Measurements from ENCODE around the gene PLXNB3.
"Not testable (repeated sequence)": the region's sequence is repeated elsewhere in the genome, so short reads cannot be mapped to it uniquely, and the experiment has no call there.

DNA sequence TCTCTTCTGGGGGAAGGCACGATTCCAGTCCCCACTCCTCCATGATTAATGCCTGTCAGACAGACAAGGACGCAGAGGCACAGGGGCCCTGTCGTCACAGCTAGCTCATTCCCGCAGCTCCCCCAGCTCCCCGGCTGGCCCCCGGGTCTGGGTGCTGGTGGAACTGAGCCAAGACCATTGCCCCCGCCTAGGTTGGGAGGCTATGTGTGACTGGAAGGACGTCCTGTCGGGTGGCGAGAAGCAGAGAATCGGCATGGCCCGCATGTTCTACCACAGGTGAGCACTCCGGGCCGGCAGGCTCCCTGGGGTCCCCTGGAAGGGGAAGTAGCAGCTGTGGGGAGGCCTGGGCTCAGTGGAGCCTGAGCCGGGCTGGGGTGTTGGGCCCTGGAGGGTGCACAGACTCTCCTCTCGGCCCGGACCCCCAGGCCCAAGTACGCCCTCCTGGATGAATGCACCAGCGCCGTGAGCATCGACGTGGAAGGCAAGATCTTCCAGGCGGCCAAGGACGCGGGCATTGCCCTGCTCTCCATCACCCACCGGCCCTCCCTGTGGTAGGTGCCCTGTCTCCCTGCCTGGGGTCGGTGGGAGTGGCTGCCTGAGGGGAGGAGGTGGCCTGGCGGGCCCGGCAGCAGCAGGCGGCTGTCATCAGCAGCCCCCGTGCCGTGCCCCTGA lies 21.1 kb upstream of the PLXNB3 start:
- TF ChIP-seq, protein P1, sequence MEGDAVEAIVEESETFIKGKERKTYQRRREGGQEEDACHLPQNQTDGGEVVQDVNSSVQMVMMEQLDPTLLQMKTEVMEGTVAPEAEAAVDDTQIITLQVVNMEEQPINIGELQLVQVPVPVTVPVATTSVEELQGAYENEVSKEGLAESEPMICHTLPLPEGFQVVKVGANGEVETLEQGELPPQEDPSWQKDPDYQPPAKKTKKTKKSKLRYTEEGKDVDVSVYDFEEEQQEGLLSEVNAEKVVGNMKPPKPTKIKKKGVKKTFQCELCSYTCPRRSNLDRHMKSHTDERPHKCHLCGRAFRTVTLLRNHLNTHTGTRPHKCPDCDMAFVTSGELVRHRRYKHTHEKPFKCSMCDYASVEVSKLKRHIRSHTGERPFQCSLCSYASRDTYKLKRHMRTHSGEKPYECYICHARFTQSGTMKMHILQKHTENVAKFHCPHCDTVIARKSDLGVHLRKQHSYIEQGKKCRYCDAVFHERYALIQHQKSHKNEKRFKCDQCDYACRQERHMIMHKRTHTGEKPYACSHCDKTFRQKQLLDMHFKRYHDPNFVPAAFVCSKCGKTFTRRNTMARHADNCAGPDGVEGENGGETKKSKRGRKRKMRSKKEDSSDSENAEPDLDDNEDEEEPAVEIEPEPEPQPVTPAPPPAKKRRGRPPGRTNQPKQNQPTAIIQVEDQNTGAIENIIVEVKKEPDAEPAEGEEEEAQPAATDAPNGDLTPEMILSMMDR (conservative IDR thresholded peaks at IDR 0.05; ENCODE audit: low read depth in 2 of 2), result not testable (repeated sequence)
- TF ChIP-seq JUNB (IDR thresholded peaks at IDR 0.05; ENCODE audit: unreplicated experiment), result not testable (repeated sequence)

Measured in GM23338 (cell line).